ENCODE data around the gene TMEM259.

DNA sequence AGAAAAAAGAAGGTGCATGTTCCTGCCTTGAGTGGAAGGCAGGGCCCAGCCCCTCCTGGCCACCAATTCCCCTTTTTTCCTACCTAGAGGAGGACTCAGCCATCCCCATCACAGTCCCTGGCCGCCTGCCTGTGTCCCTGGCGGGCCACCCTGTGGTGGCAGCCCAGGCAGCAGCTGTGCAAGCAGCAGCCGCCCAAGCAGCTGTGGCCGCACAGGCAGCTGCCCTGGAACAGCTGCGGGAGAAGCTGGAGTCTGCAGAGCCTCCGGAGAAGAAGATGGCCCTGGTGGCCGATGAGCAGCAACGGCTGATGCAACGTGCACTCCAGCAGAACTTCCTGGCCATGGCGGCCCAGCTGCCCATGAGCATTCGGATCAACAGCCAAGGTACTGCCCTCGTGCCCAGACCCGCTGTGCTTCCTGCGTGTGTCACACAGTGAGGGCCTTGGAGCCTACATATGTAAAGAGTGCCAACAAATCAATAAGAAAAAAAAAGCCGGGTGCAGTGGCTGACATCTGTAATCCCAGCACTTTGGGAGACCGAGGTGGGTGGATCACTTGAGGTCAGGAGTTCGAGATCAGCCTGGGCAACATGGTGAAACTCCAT is 54.3 kb downstream of the TMEM259 start:
- TF ChIP-seq, protein P1, sequence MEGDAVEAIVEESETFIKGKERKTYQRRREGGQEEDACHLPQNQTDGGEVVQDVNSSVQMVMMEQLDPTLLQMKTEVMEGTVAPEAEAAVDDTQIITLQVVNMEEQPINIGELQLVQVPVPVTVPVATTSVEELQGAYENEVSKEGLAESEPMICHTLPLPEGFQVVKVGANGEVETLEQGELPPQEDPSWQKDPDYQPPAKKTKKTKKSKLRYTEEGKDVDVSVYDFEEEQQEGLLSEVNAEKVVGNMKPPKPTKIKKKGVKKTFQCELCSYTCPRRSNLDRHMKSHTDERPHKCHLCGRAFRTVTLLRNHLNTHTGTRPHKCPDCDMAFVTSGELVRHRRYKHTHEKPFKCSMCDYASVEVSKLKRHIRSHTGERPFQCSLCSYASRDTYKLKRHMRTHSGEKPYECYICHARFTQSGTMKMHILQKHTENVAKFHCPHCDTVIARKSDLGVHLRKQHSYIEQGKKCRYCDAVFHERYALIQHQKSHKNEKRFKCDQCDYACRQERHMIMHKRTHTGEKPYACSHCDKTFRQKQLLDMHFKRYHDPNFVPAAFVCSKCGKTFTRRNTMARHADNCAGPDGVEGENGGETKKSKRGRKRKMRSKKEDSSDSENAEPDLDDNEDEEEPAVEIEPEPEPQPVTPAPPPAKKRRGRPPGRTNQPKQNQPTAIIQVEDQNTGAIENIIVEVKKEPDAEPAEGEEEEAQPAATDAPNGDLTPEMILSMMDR (IDR thresholded peaks at IDR 0.05): no peak
- no peak for TF ChIP-seq EZH2 (IDR thresholded peaks at IDR 0.05; ENCODE audit: borderline replicate concordance, insufficient read depth, low read depth, low read length, poor library complexity, severe bottlenecking)
